ENCODE measurements around the gene DENND2D.

- TF ChIP-seq, protein P1, sequence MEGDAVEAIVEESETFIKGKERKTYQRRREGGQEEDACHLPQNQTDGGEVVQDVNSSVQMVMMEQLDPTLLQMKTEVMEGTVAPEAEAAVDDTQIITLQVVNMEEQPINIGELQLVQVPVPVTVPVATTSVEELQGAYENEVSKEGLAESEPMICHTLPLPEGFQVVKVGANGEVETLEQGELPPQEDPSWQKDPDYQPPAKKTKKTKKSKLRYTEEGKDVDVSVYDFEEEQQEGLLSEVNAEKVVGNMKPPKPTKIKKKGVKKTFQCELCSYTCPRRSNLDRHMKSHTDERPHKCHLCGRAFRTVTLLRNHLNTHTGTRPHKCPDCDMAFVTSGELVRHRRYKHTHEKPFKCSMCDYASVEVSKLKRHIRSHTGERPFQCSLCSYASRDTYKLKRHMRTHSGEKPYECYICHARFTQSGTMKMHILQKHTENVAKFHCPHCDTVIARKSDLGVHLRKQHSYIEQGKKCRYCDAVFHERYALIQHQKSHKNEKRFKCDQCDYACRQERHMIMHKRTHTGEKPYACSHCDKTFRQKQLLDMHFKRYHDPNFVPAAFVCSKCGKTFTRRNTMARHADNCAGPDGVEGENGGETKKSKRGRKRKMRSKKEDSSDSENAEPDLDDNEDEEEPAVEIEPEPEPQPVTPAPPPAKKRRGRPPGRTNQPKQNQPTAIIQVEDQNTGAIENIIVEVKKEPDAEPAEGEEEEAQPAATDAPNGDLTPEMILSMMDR (IDR thresholded peaks at IDR 0.05 in 2 of 3, conservative IDR thresholded peaks at IDR 0.05 in 1 of 3; ENCODE audit: control insufficient read depth in 2 of 3, extremely low read depth in 1 of 3, insufficient read depth in 1 of 3, low read depth in 3 of 3, low read length in 3 of 3) = no peak
- TF ChIP-seq SRF (IDR thresholded peaks at IDR 0.05; ENCODE audit: low read depth in 2 of 2, low read length in 2 of 2) (no peak), POLR2A (IDR thresholded peaks at IDR 0.05; ENCODE audit: low read depth, low read length) (no peak), HCFC1 (IDR thresholded peaks at IDR 0.05; ENCODE audit: low read length) (no peak), TBL1XR1 (IDR thresholded peaks at IDR 0.05; ENCODE audit: low read depth, low read length) (no peak), YY1 (IDR thresholded peaks at IDR 0.05; ENCODE audit: low read depth, low read length) (no peak), ZSCAN29 (IDR thresholded peaks at IDR 0.05) (no peak), TCF7 (IDR thresholded peaks at IDR 0.05; ENCODE audit: borderline replicate concordance) (no peak), USF2 (IDR thresholded peaks at IDR 0.05; ENCODE audit: borderline replicate concordance, low read depth, low read length) (no peak), MYC (IDR thresholded peaks at IDR 0.05; ENCODE audit: insufficient read depth, insufficient read length, insufficient replicate concordance, low read length, severe bottlenecking) (no peak), FOXK2 (IDR thresholded peaks at IDR 0.05) (no peak), RAD21 (IDR thresholded peaks at IDR 0.05; ENCODE audit: insufficient read depth, low read depth, low read length) (no peak)
These were observed 27.7 kb upstream of the DENND2D start for GRCh38 chr1:111227851-111228747.
